AG04450 (cell line): ENCODE results near the gene METRN. TPM values are rescaled to one million over a fixed set of nuclear protein-coding genes. Genes with fewer than 3 reads are reported as not detected.

ENCODE experiments used
- CTCF ChIA-PET: fragments of 300-600, 350-600 bp; formaldehyde crosslinking; extraction: SDS; loops from one replicate; lab custom pipeline; 2022; ENCODE audit warnings: antibody characterized with exemption, inconsistent platforms; lab: Charles Lee
- POLR2A ChIA-PET: fragments of 350-600 bp; formaldehyde crosslinking; extraction: SDS; loops from one replicate; lab custom pipeline; 2021; ENCODE audit warnings: antibody characterized with exemption, inconsistent platforms; lab: Yijun Ruan, JAX
- DNase-seq: peaks from one replicate; pipeline ENCODE4 v3.0.0-alpha.2; 2011; ENCODE audit warnings: low read depth, low spot score
- H3K27ac ChIP-seq: one replicate; pipeline ENCODE4 v1.5.1; 2012; ENCODE audit warnings: low read depth, low read length, control low read depth
- H3K27me3 ChIP-seq: one replicate; pipeline ENCODE4 v1.6.0; 2012; ENCODE audit warnings: low read length; ENCODE audit not compliant: control insufficient read depth, insufficient read depth
- H3K4me3 ChIP-seq: 2 replicates; pipeline ENCODE4 v1.5.1; 2011; ENCODE audit warnings: mild to moderate bottlenecking, low read depth, low read length, control low read depth
- H3K9me3 ChIP-seq: 2 replicates; pipeline ENCODE4 v1.5.1; 2012; ENCODE audit warnings: low read length; ENCODE audit not compliant: control insufficient read depth, insufficient read depth
- polyA plus RNA-seq: library from polyadenylated mRNA; depleted of rRNA; stranded (reverse); fragments of >200 nt; gene quantifications from 2 replicates; pipeline ENCODE4 v1.2.3, GENCODE V29; 2011
- TF ChIP-seq, protein P1 (sequence below): IDR thresholded peaks from 2 replicates; pipeline ENCODE4 v1.5.1; 2011; ENCODE audit warnings: low read depth, low read length, control low read depth, inconsistent platforms

The METRN gene
- polyA plus RNA-seq, 1 experiment, result 20.0 TPM

DNA sequence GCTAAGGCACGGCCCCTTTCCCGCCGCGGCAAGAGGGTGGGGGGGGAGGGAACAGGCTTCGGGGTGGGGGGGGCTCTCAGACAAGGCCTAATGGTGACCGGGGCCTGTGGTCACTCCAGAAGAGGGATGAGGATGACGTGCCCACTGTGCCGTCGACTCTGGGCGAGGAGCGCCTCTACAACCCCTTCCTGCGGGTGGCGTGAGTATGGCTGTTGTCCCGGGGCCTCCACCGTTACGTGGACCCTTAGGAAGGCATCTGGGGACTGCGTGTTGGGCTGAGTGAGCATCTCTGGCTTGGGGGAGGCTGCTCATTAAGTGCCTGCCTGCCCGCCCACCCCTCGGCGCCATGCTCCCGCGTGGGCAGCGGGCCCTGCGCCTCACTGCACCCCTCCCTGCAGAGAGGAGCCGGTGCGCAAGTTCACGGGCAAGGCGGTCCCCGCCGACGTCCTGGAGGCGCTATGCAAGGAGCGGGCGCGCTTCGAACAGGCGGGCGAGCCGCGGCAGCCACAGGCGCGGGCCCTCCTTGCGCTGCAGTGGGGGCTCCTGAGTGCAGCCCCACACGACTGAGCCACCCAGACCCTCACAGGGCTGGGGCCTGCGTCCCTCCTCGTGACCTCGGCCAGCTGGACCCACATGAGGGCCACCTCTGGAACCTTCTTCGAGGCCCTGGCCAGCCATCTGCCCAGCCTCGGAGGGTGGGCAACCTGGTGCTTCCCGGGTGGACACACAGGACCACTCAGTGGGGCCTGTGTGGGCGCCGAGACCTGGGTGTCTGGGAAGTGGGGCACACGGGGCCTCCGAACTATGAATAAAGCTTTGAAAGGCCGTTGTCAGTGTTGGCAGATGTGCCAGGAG, 14.2 kb downstream of the METRN start:
- Histone ChIP-seq H3K27me3 (no peaks in the 10 kb centered on the region), H3K9me3 (no peaks in the 10 kb centered on the region; the same call in 1 of the 2 replicates), H3K4me3 (peak overlapping the region; percentile 73), H3K27ac (no peak overlapping the region)
- TF ChIP-seq, protein P1, sequence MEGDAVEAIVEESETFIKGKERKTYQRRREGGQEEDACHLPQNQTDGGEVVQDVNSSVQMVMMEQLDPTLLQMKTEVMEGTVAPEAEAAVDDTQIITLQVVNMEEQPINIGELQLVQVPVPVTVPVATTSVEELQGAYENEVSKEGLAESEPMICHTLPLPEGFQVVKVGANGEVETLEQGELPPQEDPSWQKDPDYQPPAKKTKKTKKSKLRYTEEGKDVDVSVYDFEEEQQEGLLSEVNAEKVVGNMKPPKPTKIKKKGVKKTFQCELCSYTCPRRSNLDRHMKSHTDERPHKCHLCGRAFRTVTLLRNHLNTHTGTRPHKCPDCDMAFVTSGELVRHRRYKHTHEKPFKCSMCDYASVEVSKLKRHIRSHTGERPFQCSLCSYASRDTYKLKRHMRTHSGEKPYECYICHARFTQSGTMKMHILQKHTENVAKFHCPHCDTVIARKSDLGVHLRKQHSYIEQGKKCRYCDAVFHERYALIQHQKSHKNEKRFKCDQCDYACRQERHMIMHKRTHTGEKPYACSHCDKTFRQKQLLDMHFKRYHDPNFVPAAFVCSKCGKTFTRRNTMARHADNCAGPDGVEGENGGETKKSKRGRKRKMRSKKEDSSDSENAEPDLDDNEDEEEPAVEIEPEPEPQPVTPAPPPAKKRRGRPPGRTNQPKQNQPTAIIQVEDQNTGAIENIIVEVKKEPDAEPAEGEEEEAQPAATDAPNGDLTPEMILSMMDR, result no peak
- POLR2A ChIA-PET, result interaction anchor here (1.8 kb wide), 1 partner anchor 9 kb away, joined by 5 read pairs; the partner anchor contains the start of gene ANTKMT
- CTCF ChIA-PET, result interaction anchor here (1.5 kb wide), 1 partner anchor 12 kb away, joined by 4 read pairs; the partner anchor contains the start of gene CIAO3
- DNase-seq, result no peak

DNA sequence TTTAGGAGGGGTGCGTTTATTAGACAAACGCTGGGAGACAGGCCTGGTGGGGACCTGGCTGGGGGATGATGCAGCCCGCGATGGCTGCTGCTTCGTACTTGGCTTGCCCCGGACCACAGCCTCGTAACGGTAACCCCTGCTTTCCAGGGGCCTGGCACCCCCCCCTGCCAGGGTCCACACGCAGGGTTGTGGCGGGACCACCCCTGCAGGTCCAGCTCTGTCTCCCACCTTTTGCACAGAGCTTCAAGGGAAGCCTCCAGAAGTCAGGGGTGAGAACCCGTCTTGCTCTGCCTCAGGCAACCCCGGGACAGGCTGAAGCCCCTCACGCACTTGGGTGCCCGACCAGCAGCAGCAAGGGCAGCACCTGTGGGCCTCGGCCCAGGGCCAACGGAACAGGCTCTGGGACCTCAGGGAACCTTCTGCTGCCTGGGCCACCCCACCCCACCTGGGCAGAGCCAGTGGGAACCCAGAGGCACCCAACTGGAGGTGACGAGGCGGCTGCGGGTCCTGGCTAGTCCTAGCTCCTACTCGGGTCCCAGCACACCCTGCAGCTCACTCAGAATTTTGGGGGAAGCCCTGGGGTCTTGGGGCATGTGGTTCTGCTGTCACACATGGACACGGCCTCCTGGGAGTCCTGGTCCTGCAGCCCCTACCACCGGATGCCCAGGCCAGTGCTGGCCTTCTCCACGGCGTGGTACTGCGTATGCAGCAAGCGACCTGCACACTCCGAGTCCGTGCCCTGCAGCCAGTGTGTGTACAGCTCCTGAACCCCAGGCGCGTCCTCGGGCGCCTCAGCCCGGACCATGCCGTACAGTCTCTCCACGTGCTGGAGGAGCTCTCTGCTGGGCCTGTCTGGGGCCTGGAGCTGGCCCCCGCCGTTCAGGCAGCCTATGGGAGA, 15.1 kb downstream of the METRN start:
- CTCF ChIA-PET, result interaction anchor here (1.5 kb wide), 1 partner anchor 11 kb away, joined by 4 read pairs; the partner anchor contains the start of gene CIAO3
- Histone ChIP-seq H3K27ac (no peak overlapping the region), H3K9me3 (no peaks in the 10 kb centered on the region; the same call in 1 of the 2 replicates), H3K4me3 (no peak overlapping the region), H3K27me3 (no peaks in the 10 kb centered on the region)
- DNase-seq, result no peak
- POLR2A ChIA-PET, result interaction anchor here (1.8 kb wide), 1 partner anchor 9 kb away, joined by 5 read pairs; the partner anchor contains the start of gene ANTKMT
- TF ChIP-seq, protein P1, result no peak

DNA sequence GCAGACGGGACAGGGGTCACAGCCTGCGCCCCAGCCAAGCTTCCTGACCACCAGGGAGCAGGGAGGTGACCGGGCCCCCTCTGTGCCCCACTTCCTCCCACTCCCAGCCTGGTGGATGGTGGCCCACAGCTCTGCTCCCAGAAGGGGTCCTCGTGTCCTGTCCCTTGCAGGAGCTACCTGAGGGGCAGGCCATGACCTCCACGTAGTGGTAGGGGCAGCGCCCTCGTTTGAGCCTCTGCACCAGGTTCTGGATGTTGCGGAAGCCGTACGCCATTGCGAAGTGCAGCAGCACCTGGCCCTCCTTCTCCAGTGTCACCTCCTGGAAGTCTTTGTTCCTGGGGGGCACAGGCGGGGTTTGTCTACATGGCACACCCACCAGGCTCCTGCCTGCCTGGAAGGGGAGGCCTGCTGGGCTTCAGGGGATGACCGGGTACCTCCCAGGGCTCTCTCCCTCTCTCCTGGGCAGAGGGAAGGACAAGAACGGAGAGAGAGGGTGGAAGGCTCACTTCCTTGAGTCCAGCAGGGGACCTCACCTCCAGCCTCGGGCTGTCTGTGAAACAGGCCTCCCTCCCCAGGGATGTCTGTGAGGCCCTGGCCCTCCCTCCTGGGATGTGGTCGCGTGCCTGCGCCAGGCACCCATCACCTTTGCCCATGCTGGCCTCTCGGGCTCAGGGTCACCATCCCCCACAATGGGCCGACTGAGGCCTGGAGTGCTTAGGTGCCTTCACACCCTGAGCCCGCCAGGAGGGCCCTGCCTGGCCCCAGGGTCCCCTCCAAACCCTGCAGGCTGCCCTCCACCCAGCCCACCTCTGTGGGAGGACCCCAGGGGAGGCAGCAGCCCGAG, 16.0 kb downstream of the METRN start:
- POLR2A ChIA-PET, result interaction anchor here (1.8 kb wide), 1 partner anchor 10 kb away, joined by 5 read pairs; the partner anchor contains the start of gene ANTKMT

DNA sequence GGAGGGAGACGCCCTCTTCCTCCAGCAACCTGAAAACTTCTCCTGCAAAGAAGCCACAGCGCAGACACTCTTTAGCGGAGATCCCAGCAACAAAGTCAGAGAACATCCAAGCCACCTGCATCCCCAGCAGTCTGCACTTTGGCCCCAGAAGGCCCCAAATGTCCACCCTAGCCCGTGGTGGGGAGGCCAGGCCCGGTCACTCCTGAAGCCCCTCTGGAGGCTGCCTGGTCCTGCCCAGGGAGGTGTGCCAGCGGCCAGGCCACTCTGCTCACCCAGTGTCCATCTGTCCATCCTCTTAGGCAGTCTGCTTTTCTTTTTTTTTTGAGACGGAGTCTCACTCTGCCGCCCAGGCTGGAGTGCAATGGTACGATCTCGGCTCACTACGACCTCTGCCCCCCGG, 17.4 kb downstream of the METRN start:
- POLR2A ChIA-PET, result no interaction called here
- no peak for DNase-seq
- TF ChIP-seq, protein P1, result no peak
- Histone ChIP-seq H3K4me3 (no peak overlapping the region), H3K27ac (no peak overlapping the region), H3K9me3 (no peaks in the 10 kb centered on the region; the same call in 1 of the 2 replicates), H3K27me3 (no peaks in the 10 kb centered on the region)
- CTCF ChIA-PET, result no interaction called here

More for the DNA sequence above, 16.0 kb downstream of the METRN start:
- TF ChIP-seq, protein P1, result no peak
- no peak overlapping the region for H3K4me3 ChIP-seq
- H3K27me3 ChIP-seq, result no peaks in the 10 kb centered on the region
- CTCF ChIA-PET, result no interaction called here
- H3K27ac ChIP-seq, result no peak overlapping the region
- DNase-seq, result no peak
- H3K9me3 ChIP-seq, result no peaks in the 10 kb centered on the region; the same call in 1 of the 2 replicates
